SHP77 treated with DMSO at 0.1 percent for 48 hours (cell line): ENCODE results near the gene SLC22A4.
A peak's percentile ranks its signal among the peaks of the same experiment; 100 is the strongest.

Experiments
- DNase-seq: peaks from one replicate; lab custom pipeline; 2025; lab: John Stamatoyannopoulos, UW

The SLC22A4 gene

DNA sequence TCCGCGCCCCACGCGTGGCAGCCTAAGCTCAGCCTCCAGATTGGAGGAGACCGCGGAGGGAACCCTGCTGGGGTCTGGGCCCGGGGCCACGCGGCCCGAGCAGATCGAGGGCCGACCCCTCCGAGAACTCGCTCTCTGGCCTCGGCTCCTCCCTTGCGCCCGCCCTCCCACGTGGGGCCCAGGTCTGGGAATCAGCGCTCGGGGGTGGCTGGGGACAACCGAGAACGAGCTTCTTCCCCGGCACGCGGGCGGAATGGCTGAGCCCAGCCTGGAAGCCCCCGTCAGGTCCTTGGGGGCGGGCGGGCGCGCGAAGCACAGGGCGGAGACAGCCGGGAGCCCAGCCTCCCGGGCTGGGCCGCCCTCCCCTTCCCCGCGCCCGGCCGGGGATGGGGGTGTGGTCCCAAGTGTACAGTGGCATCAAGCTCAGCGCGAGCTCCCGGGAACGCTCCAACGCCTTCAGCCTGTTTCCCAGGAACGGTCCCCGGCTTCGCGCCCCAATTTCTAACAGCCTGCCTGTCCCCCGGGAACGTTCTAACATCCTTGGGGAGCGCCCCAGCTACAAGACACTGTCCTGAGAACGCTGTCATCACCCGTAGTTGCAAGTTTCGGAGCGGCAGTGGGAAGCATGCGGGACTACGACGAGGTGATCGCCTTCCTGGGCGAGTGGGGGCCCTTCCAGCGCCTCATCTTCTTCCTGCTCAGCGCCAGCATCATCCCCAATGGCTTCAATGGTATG is at the start of gene SLC22A4:
Gene SLC22A4 (plus strand): TSS at position 403 of the 736 bp plus-strand sequence. CDS start 223 bp downstream, at position 626.
- peak; percentile 51 for DNase-seq

GRCh38 chr5:132245593-132245992 is 48.6 kb upstream of the SLC22A4 start:
- DNase-seq = no peak

DNA sequence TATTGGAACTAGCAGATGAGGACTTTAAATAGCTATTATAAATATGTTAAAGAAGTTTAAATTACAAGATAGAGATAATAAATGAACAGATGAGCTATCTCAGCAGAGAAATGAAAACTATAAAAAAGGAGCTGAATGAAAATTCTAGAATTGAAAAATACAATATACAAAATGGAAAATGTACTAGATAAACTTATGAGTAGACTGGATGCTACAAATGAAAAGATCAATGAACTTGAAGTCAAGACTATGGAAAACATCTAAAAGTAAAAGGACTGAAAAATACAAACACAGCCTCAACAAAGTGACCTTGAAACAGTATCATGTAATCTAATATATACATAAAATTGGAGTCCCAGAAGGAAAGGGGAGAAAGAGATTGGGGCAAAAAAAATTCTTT is 47.4 kb upstream of the SLC22A4 start:
- DNase-seq = no peak

GRCh38 chr5:132250547-132250946 is 43.6 kb upstream of the SLC22A4 start:
- DNase-seq = no peak

GRCh38 chr5:132251220-132251725 is 42.9 kb upstream of the SLC22A4 start:
- DNase-seq = no peak

- DNase-seq = no peak
Measured at GRCh38 chr5:132253008-132253441, 41.2 kb upstream of the SLC22A4 start.

- DNase-seq = no peak
Measured at GRCh38 chr5:132253452-132254320, 40.5 kb upstream of the SLC22A4 start.

DNA sequence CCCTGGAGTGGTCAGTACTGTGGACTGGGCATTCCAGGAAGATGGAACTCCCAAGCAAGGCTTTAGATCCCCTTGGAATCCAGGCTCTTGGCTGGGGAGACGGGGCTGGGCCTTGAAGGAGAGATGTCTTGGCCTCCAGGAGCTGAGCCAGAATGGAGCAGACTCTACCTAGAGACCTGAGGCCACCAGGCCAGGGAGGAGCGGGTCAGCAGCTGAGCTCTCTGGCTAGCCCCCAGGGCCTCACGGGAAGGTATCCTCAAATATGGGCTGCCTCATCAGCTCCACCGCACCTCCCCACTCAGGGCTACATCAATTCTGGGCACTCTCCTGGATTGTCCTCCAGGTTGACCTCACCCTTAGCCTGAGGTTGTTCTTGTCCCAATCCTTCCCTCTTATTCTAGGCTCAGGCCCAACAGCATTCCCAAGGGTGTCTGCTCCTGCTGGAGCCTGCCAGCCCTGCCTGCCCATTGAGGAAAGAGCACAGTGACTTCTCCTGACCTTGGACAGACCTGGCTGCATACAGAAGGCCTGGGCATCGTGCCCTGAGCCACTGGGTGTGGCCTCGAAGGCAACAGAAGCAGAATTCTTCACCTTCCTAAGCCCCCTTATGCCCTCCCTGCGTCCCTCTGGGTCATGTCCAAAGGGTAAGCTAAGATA is 39.7 kb upstream of the SLC22A4 start:
- DNase-seq = no peak

- DNase-seq = no peak
Measured at GRCh38 chr5:132256086-132256782, 38.0 kb upstream of the SLC22A4 start.

GRCh38 chr5:132256783-132257130 is 37.4 kb upstream of the SLC22A4 start:
- DNase-seq = no peak

GRCh38 chr5:132257131-132258101 is 36.8 kb upstream of the SLC22A4 start, which contains the start of gene PDLIM4:
Gene PDLIM4, plus strand, starts transcription at chr5:132257696. Its CDS starts 39 bp downstream, at chr5:132257735.
- DNase-seq = no peak

DNA sequence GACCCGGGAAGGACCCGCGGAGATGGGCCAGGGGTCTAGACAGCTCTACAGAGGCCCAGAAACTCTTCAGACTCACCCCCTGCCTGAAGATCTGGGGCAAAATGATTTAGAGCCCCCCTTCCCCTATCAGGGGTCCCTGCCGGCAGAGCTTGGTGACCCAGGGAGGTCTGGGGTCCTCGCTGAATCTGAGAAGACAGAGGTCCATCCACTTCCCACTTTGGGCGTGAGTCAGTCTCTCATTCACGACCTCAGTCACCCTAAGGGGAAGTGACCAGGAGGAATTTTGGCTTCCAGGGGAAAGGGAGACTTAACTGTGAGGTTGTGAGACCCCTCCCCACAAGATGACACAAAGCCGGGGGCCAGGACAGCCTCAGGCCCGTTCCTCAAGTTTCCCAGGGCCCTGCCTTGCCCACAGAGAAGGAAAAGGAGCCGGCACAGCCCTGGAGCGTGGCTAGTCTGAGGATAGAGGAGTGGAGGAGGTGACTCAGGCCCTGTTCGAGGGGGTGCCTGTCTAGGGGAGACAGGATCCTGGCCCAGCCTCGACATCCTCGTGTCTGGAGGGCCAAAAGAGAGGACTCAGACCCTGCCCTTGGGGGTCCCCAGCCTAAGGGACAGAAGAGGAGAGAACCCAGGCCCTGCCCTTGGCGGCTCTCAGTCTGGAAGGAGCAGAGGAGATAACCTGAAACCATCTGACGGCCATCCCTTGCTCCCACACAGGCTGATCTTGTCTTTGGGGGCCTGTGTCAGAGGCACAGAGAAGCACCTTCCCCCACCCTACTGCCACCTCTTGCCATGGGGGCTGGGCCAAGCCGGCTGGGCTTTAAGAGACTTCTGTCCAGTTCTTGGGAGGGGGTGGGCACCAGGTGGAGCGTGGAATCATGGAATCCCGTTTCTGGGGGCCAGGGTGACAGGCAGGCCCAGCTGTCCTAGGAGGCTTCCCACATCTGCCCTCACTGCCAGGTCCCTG is 35.8 kb upstream of the SLC22A4 start:
- DNase-seq = no peak

- DNase-seq = no peak
Measured at GRCh38 chr5:132259069-132259851, 34.9 kb upstream of the SLC22A4 start.

GRCh38 chr5:132260051-132260450 is 34.1 kb upstream of the SLC22A4 start:
- DNase-seq = no peak

DNA sequence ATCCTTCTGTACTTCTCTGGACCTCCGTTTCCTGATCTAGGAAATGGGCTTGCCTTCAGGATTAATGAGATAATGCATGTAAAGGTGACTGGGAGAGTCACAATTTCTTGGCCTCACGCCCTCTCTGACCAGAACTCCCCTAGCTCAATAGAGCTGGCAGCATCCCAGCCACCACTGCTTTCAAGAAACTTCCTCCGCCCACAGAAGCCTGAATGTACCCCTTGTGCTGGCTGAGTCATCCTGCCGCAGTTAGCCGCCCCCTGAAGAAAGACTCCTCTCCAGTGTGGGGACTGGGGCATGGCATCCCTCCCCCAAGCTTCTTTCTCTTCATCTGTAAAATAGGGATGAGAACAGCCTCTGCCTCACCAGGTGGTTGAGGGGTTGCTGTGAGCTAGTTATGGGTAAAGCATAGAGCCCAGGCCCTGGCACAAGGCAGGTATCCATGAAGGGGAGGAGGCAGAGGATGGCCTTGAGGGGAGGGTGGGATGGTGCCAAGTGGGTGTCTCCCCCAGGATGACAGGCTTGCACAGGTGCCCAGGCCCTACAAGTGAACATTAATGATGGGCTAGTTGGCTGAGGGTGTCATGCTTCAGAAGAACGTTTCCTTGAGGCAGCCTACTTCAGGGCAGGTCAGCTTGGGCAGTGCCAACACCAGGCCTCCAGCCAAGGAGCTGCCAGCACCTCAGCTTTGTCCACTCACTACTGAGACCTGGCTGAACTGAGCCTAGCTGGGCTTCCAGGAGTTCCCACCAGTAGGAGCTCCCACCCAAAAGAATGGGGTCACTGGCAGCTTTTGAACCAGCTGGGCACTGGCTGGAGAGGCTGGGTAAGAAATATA is 33.3 kb upstream of the SLC22A4 start:
- DNase-seq = no peak

- DNase-seq = no peak
Measured at GRCh38 chr5:132261881-132262845, 32.0 kb upstream of the SLC22A4 start.
